GM10266 (cell line): Measurements from ENCODE around the gene MTRFR.
"Not testable (repeated sequence)": the region's sequence is repeated elsewhere in the genome, so short reads cannot be mapped to it uniquely, and the experiment has no call there.

Experiments
- DNase-seq: peaks from one replicate; pipeline ENCODE4 v3.0.0; 2012; ENCODE audit errors: extremely low spot score
- TF ChIP-seq, protein P1 (sequence below): IDR thresholded peaks from 2 replicates; pipeline ENCODE4 v1.5.1; 2012; ENCODE audit warnings: mild to moderate bottlenecking, low read depth; ENCODE audit not compliant: control insufficient read depth, insufficient read depth; ENCODE audit errors: missing control alignments

MTRFR gene

DNA sequence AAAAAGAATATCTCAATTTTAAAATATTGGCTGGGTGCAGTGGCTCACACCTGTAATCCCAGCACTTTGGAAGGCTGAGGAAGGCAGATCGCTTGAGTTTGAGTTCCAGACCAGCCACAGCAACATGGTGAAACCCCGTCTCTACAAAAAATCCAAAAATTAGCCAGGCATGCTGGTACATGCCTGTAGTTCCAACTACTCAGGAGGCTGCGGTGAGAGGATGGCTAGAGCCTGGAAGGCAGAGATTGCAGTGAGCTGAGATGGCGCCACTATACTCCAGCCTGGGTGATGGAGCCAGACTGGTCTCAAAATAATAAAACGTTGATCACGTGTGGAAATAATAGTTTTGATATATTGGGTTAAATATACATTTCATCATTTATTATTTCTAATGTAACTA is 5.7 kb downstream of the MTRFR start:
- TF ChIP-seq, protein P1, sequence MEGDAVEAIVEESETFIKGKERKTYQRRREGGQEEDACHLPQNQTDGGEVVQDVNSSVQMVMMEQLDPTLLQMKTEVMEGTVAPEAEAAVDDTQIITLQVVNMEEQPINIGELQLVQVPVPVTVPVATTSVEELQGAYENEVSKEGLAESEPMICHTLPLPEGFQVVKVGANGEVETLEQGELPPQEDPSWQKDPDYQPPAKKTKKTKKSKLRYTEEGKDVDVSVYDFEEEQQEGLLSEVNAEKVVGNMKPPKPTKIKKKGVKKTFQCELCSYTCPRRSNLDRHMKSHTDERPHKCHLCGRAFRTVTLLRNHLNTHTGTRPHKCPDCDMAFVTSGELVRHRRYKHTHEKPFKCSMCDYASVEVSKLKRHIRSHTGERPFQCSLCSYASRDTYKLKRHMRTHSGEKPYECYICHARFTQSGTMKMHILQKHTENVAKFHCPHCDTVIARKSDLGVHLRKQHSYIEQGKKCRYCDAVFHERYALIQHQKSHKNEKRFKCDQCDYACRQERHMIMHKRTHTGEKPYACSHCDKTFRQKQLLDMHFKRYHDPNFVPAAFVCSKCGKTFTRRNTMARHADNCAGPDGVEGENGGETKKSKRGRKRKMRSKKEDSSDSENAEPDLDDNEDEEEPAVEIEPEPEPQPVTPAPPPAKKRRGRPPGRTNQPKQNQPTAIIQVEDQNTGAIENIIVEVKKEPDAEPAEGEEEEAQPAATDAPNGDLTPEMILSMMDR, result no peak
- DNase-seq, result no peak

- DNase-seq, result no peak
- TF ChIP-seq, protein P1, result no peak
These were observed 9.1 kb downstream of the MTRFR start for GRCh38 chr12:123242116-123242904.

DNA sequence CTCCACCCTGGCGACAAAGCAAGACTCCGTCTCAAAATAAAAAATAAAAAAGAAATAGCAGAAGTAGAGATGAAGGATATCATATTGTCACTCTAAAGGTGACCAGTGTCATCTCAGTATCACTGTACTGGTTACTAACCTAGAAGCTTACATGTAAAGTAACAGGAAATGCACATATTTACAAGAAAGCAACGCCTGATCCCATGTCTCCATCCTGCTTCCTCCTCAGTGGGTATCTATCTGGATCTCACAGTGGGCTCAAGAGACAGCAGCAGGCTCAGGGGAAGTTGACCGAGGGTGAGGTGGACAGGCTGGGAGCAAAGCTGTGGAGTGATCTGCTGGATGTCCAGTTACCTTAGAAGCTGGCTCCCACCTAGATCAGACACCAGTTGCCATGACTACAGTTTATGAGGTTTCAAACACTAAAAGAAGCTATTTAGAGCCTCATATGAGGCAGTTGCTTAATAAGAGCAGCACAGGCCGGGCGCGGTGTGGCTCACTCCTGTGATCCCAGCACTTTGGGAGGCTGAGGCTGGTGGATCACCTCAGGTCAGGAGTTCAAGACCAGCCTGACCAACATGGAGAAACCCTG is 10.5 kb downstream of the MTRFR start:
- DNase-seq, result no peak
- TF ChIP-seq, protein P1, result no peak

- TF ChIP-seq, protein P1, result no peak
- no peak for DNase-seq
These were observed 12.4 kb downstream of the MTRFR start for GRCh38 chr12:123245678-123246077.

- not testable (repeated sequence) for DNase-seq
These were observed 14.9 kb downstream of the MTRFR start for GRCh38 chr12:123248129-123248528.

- DNase-seq, result not testable (repeated sequence)
These were observed 15.9 kb downstream of the MTRFR start for GRCh38 chr12:123248996-123249741.

GRCh38 chr12:123250471-123251383 is 17.5 kb downstream of the MTRFR start:
- DNase-seq, result no peak
- TF ChIP-seq, protein P1, result no peak
